Measurements from ENCODE around the gene NNT. TPM values are rescaled to one million over a fixed set of nuclear protein-coding genes. Genes with fewer than 3 reads are reported as not detected.
"Not testable (repeated sequence)": the region's sequence is repeated elsewhere in the genome, so short reads cannot be mapped to it uniquely, and the experiment has no call there.

NNT gene
- total and polyA plus RNA-seq, 9 donors, result 67.0 to 92.1 (median 77.9) TPM

GRCh38 chr5:43658509-43658908 lies 55.5 kb downstream of the NNT start:
- H3K4me1 ChIP-seq (ENCODE audit: control insufficient read depth, insufficient read depth, low read length), result no peaks in the 10 kb centered on the region
- no peak overlapping the region for H3K4me3 ChIP-seq (ENCODE audit: low read length)
- no peaks in the 10 kb centered on the region for H3K9me3 ChIP-seq (replicated peaks; ENCODE audit: control insufficient read depth, low read depth, low read length)
- WGBS (ENCODE audit: insufficient coverage), result no CpG with 5 or more reads among the region's 1 CpG
- no peaks in the 10 kb centered on the region for H3K27me3 ChIP-seq (ENCODE audit: control insufficient read depth, insufficient read depth, low read length)
- peaks cover 24% of the 10 kb centered on the region for H3K36me3 ChIP-seq (ENCODE audit: control insufficient read depth, insufficient read depth, low read length)
- no peak overlapping the region for H3K27ac ChIP-seq (ENCODE audit: low read length)
- no peak for DNase-seq

- no peak for DNase-seq
- WGBS (ENCODE audit: insufficient coverage), result 86% methylated on average over 2 of the region's 4 CpGs
- Histone ChIP-seq H3K9me3 (replicated peaks; ENCODE audit: control insufficient read depth, low read depth, low read length) (no peaks in the 10 kb centered on the region), H3K27ac (ENCODE audit: low read length) (no peak overlapping the region), H3K27me3 (ENCODE audit: control insufficient read depth, insufficient read depth, low read length) (no peaks in the 10 kb centered on the region), H3K4me3 (ENCODE audit: low read length) (no peak overlapping the region), H3K36me3 (ENCODE audit: control insufficient read depth, insufficient read depth, low read length) (peaks cover 24% of the 10 kb centered on the region), H3K4me1 (ENCODE audit: control insufficient read depth, insufficient read depth, low read length) (no peaks in the 10 kb centered on the region)
Observed at GRCh38 chr5:43659075-43659474, 56.1 kb downstream of the NNT start.

GRCh38 chr5:43661102-43661501 lies 58.1 kb downstream of the NNT start:
- H3K9me3 ChIP-seq (replicated peaks; ENCODE audit: control insufficient read depth, low read depth, low read length), result no peaks in the 10 kb centered on the region
- H3K4me1 ChIP-seq (ENCODE audit: control insufficient read depth, insufficient read depth, low read length), result no peaks in the 10 kb centered on the region
- no CpG with 5 or more reads among the region's 2 CpGs for WGBS (ENCODE audit: insufficient coverage)
- H3K36me3 ChIP-seq (ENCODE audit: control insufficient read depth, insufficient read depth, low read length), result peaks cover 14% of the 10 kb centered on the region
- no peak overlapping the region for H3K4me3 ChIP-seq (ENCODE audit: low read length)
- H3K27me3 ChIP-seq (ENCODE audit: control insufficient read depth, insufficient read depth, low read length), result no peaks in the 10 kb centered on the region
- DNase-seq, result peak; percentile 35
- H3K27ac ChIP-seq (ENCODE audit: low read length), result no peak overlapping the region

GRCh38 chr5:43663916-43664315 lies 60.9 kb downstream of the NNT start:
- no peak overlapping the region for H3K27ac ChIP-seq (ENCODE audit: low read length)
- H3K4me1 ChIP-seq (ENCODE audit: control insufficient read depth, insufficient read depth, low read length), result no peaks in the 10 kb centered on the region
- no peak overlapping the region for H3K4me3 ChIP-seq (ENCODE audit: low read length)
- no peaks in the 10 kb centered on the region for H3K27me3 ChIP-seq (ENCODE audit: control insufficient read depth, insufficient read depth, low read length)
- H3K36me3 ChIP-seq (ENCODE audit: control insufficient read depth, insufficient read depth, low read length), result peaks cover 8% of the 10 kb centered on the region
- H3K9me3 ChIP-seq (replicated peaks; ENCODE audit: control insufficient read depth, low read depth, low read length), result no peaks in the 10 kb centered on the region
- DNase-seq, result no peak

GRCh38 chr5:43664501-43665040 lies 61.6 kb downstream of the NNT start:
- no peak for DNase-seq
- H3K4me3 ChIP-seq (ENCODE audit: low read length), result no peak overlapping the region
- no CpG with 5 or more reads among the region's 2 CpGs for WGBS (ENCODE audit: insufficient coverage)
- H3K27me3 ChIP-seq (ENCODE audit: control insufficient read depth, insufficient read depth, low read length), result no peaks in the 10 kb centered on the region
- peaks cover 4% of the 10 kb centered on the region for H3K36me3 ChIP-seq (ENCODE audit: control insufficient read depth, insufficient read depth, low read length)
- H3K4me1 ChIP-seq (ENCODE audit: control insufficient read depth, insufficient read depth, low read length), result no peaks in the 10 kb centered on the region
- H3K27ac ChIP-seq (ENCODE audit: low read length), result no peak overlapping the region
- H3K9me3 ChIP-seq (replicated peaks; ENCODE audit: control insufficient read depth, low read depth, low read length), result no peaks in the 10 kb centered on the region

GRCh38 chr5:43665749-43666148 lies 62.8 kb downstream of the NNT start:
- not testable (repeated sequence) for H3K4me1 ChIP-seq (ENCODE audit: control insufficient read depth, insufficient read depth, low read length); H3K9me3 ChIP-seq (replicated peaks; ENCODE audit: control insufficient read depth, low read depth, low read length); H3K36me3 ChIP-seq (ENCODE audit: control insufficient read depth, insufficient read depth, low read length); H3K27ac ChIP-seq (ENCODE audit: low read length); DNase-seq; H3K4me3 ChIP-seq (ENCODE audit: low read length); H3K27me3 ChIP-seq (ENCODE audit: control insufficient read depth, insufficient read depth, low read length)
- whole genome bisulfite sequencing (ENCODE audit: insufficient coverage), result 97% methylated on average over 22 of the region's 35 CpGs

GRCh38 chr5:43666728-43667127 lies 63.7 kb downstream of the NNT start:
- H3K36me3 ChIP-seq (ENCODE audit: control insufficient read depth, insufficient read depth, low read length); H3K4me3 ChIP-seq (ENCODE audit: low read length); H3K9me3 ChIP-seq (replicated peaks; ENCODE audit: control insufficient read depth, low read depth, low read length); DNase-seq; H3K27me3 ChIP-seq (ENCODE audit: control insufficient read depth, insufficient read depth, low read length); H3K27ac ChIP-seq (ENCODE audit: low read length); H3K4me1 ChIP-seq (ENCODE audit: control insufficient read depth, insufficient read depth, low read length): not testable (repeated sequence)
- WGBS (ENCODE audit: insufficient coverage), result 87% methylated on average over 4 of the region's 8 CpGs

GRCh38 chr5:43667379-43667778 lies 64.4 kb downstream of the NNT start:
- H3K36me3 ChIP-seq (ENCODE audit: control insufficient read depth, insufficient read depth, low read length); H3K9me3 ChIP-seq (replicated peaks; ENCODE audit: control insufficient read depth, low read depth, low read length); DNase-seq; H3K27ac ChIP-seq (ENCODE audit: low read length); H3K27me3 ChIP-seq (ENCODE audit: control insufficient read depth, insufficient read depth, low read length); H3K4me1 ChIP-seq (ENCODE audit: control insufficient read depth, insufficient read depth, low read length); H3K4me3 ChIP-seq (ENCODE audit: low read length): not testable (repeated sequence)
- WGBS (ENCODE audit: insufficient coverage), result no CpG with 5 or more reads among the region's 5 CpGs

GRCh38 chr5:43674536-43674935 lies 71.6 kb downstream of the NNT start:
- no peak overlapping the region for H3K27ac ChIP-seq (ENCODE audit: low read length)
- H3K4me1 ChIP-seq (ENCODE audit: control insufficient read depth, insufficient read depth, low read length), result no peaks in the 10 kb centered on the region
- DNase-seq, result no peak
- no peaks in the 10 kb centered on the region for H3K9me3 ChIP-seq (replicated peaks; ENCODE audit: control insufficient read depth, low read depth, low read length)
- no peak overlapping the region for H3K4me3 ChIP-seq (ENCODE audit: low read length)
- peaks cover 3% of the 10 kb centered on the region for H3K36me3 ChIP-seq (ENCODE audit: control insufficient read depth, insufficient read depth, low read length)
- H3K27me3 ChIP-seq (ENCODE audit: control insufficient read depth, insufficient read depth, low read length), result no peaks in the 10 kb centered on the region

- Histone ChIP-seq H3K4me1 (ENCODE audit: control insufficient read depth, insufficient read depth, low read length) (no peaks in the 10 kb centered on the region), H3K4me3 (ENCODE audit: low read length) (no peak overlapping the region), H3K36me3 (ENCODE audit: control insufficient read depth, insufficient read depth, low read length) (peaks cover 4% of the 10 kb centered on the region), H3K27me3 (ENCODE audit: control insufficient read depth, insufficient read depth, low read length) (no peaks in the 10 kb centered on the region), H3K27ac (ENCODE audit: low read length) (no peak overlapping the region), H3K9me3 (replicated peaks; ENCODE audit: control insufficient read depth, low read depth, low read length) (no peaks in the 10 kb centered on the region)
- no CpG with 5 or more reads among the region's 3 CpGs for WGBS (ENCODE audit: insufficient coverage)
- DNase-seq, result peak; percentile 30
Observed at GRCh38 chr5:43675357-43675756, 72.4 kb downstream of the NNT start.

- H3K4me1 ChIP-seq (ENCODE audit: control insufficient read depth, insufficient read depth, low read length), result no peaks in the 10 kb centered on the region
- WGBS (ENCODE audit: insufficient coverage), result no CpG with 5 or more reads among the region's 2 CpGs
- no peak overlapping the region for H3K4me3 ChIP-seq (ENCODE audit: low read length)
- no peaks in the 10 kb centered on the region for H3K9me3 ChIP-seq (replicated peaks; ENCODE audit: control insufficient read depth, low read depth, low read length)
- DNase-seq, result no peak
- no peak overlapping the region for H3K27ac ChIP-seq (ENCODE audit: low read length)
- peaks cover 6% of the 10 kb centered on the region for H3K36me3 ChIP-seq (ENCODE audit: control insufficient read depth, insufficient read depth, low read length)
- H3K27me3 ChIP-seq (ENCODE audit: control insufficient read depth, insufficient read depth, low read length), result no peaks in the 10 kb centered on the region
Observed at GRCh38 chr5:43676083-43676840, 73.3 kb downstream of the NNT start.
